Activated CD8-positive, alpha-beta memory T cell treated with anti-CD3 and anti-CD28 coated beads for 1 hour (primary cell): ENCODE results near the gene AQP12B.

Source experiments
- DNase-seq, 2 donors: peaks; one replicate each; pipeline ENCODE4 v3.0.0-alpha.2; 2020; ENCODE audit warnings: low read depth in 1 of 2; ENCODE audit errors: extremely low read depth in 1 of 2

Gene AQP12B

GRCh38 chr2:240637116-240637900, 45.4 kb downstream of the AQP12B start:
- no peak for DNase-seq

GRCh38 chr2:240636563-240637115, 46.0 kb downstream of the AQP12B start:
- DNase-seq = no peak

GRCh38 chr2:240635998-240636547, 46.6 kb downstream of the AQP12B start:
- no peak for DNase-seq

GRCh38 chr2:240635121-240635997, 47.3 kb downstream of the AQP12B start:
- DNase-seq = no peak

GRCh38 chr2:240632306-240632721, 50.4 kb downstream of the AQP12B start:
- DNase-seq = no peak

- DNase-seq = no peak
Observed at GRCh38 chr2:240631548-240632305, 51.0 kb downstream of the AQP12B start.

GRCh38 chr2:240630771-240631547, 51.7 kb downstream of the AQP12B start:
- no peak for DNase-seq

GRCh38 chr2:240629968-240630770, 52.5 kb downstream of the AQP12B start:
- DNase-seq = no peak

GRCh38 chr2:240629619-240629967, 53.1 kb downstream of the AQP12B start:
- no peak for DNase-seq

- no peak for DNase-seq
Observed at GRCh38 chr2:240628808-240629618, 53.7 kb downstream of the AQP12B start.

- DNase-seq = no peak
Observed at GRCh38 chr2:240628507-240628807, 54.2 kb downstream of the AQP12B start.

- no peak for DNase-seq
Observed at GRCh38 chr2:240627736-240628506, 54.8 kb downstream of the AQP12B start.

GRCh38 chr2:240626531-240627300, 56.0 kb downstream of the AQP12B start:
- no peak for DNase-seq
